Measurements from ENCODE around the gene LRP11. TPM values are rescaled to one million over a fixed set of nuclear protein-coding genes. Genes with fewer than 3 reads are reported as not detected.

LRP11 gene
- total and polyA plus RNA-seq, 9 of the 15 experiments (the other 6 are each of a cell fraction or from before 2014, with no cell fraction given): 0.51 to 3.5 (median 2.4) TPM

DNA sequence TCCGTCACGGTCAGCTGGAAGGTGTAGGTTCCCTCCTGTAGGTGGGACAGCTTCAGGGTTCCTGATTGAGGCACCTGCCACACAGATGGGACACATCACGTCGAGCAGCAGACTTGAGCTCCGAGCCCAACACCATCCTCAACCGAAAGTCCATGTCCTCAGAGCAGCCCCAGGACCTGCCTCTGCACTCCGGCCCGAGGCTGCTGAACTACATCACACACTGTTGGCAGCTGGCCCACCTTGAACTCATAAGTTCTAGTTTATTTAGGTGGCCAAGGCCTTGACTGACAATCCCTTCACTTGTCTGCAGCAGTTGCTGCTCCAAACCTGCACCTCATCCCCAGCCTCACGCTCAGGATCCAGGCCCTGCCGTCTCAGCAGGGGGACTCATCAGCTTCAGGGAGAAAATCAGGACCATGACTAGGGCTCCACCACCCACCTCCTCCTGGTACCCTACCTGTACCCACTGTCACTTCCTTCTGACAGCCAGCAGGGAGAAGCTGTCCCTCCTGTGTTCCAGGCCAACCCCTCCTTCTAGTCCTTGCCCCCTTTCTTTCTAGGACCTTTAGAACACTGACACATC, 21.0 kb downstream of the LRP11 start (continued):
- TF ChIP-seq, protein P1, sequence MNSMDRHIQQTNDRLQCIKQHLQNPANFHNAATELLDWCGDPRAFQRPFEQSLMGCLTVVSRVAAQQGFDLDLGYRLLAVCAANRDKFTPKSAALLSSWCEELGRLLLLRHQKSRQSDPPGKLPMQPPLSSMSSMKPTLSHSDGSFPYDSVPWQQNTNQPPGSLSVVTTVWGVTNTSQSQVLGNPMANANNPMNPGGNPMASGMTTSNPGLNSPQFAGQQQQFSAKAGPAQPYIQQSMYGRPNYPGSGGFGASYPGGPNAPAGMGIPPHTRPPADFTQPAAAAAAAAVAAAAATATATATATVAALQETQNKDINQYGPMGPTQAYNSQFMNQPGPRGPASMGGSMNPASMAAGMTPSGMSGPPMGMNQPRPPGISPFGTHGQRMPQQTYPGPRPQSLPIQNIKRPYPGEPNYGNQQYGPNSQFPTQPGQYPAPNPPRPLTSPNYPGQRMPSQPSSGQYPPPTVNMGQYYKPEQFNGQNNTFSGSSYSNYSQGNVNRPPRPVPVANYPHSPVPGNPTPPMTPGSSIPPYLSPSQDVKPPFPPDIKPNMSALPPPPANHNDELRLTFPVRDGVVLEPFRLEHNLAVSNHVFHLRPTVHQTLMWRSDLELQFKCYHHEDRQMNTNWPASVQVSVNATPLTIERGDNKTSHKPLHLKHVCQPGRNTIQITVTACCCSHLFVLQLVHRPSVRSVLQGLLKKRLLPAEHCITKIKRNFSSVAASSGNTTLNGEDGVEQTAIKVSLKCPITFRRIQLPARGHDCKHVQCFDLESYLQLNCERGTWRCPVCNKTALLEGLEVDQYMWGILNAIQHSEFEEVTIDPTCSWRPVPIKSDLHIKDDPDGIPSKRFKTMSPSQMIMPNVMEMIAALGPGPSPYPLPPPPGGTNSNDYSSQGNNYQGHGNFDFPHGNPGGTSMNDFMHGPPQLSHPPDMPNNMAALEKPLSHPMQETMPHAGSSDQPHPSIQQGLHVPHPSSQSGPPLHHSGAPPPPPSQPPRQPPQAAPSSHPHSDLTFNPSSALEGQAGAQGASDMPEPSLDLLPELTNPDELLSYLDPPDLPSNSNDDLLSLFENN (IDR thresholded peaks at IDR 0.05; ENCODE audit: low read depth in 2 of 2, low read length in 2 of 2): no peak

DNA sequence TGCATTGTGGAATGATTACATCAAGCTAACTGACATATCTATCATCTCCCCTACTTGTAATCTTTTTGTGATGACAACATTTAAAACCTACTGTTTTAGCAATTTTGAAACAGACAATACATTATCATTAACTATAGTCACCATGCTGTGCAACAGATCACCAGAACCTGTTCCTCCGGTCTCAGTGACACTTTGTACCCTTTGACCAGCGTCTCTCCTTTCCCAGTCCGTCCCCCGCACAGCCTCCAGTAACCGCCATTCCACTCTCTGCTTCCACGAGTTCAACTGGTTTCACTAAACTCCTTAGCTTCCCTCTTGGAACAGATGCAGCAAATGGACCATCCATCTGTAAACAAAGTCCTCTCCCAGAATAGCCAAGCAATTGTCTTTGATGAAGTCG, 21.8 kb downstream of the LRP11 start:
- ATAC-seq (no peak), DNase-seq (ENCODE audit: extremely low read depth in 1 of 4, low spot score in 3 of 4) (no peak), FAIRE-seq (no peak)
- Histone ChIP-seq H3K27ac (ENCODE audit: extremely low read depth, low read depth, low read length) (no peak overlapping the region), H3K27me3 (ENCODE audit: control insufficient read depth in 2 of 2, insufficient read depth in 2 of 2, low read length in 2 of 2) (peaks cover 24 to 72% of the 10 kb centered on the region in 2 experiments), H2AFZ (ENCODE audit: low read depth, low read length) (no peak overlapping the region), H3K36me3 (ENCODE audit: control insufficient read depth, insufficient read depth, low read length) (no peaks in the 10 kb centered on the region), H3K4me2 (ENCODE audit: insufficient read depth, low read length) (no peak overlapping the region), H4K20me1 (replicated peaks; ENCODE audit: control insufficient read depth, insufficient read depth, low read length) (peaks cover 17% of the 10 kb centered on the region), H3K4me3 (no peak overlapping the region), H3K4me1 (replicated peaks in 1 of 2; ENCODE audit: control insufficient read depth in 2 of 2, insufficient read depth in 2 of 2, low read length in 2 of 2) (no peaks in the 10 kb centered on the region; a peak in 2 of 5 replicates), H3K9ac (ENCODE audit: insufficient read depth in 1 of 2, low read depth in 2 of 2, low read length in 2 of 2) (no peak overlapping the region), H3K9me1 (ENCODE audit: control insufficient read depth, insufficient read depth, low read length) (no peaks in the 10 kb centered on the region), H3K9me3 (replicated peaks; ENCODE audit: control insufficient read depth, insufficient read depth, low read depth, low read length) (no peaks in the 10 kb centered on the region), H3K79me2 (ENCODE audit: control insufficient read depth, insufficient read depth, low read length) (no peaks in the 10 kb centered on the region)
- no peak for TF ChIP-seq ZNF408 (CRISPR knock-in tag; IDR thresholded peaks at IDR 0.05; ENCODE audit: low read depth)
- 13% methylated on average over 7 of the region's 7 CpGs for WGBS (ENCODE audit: insufficient coverage, low coverage, missing lambda C conversion rate)
- intact Hi-C loops (cut with micrococcal nuclease) (loop anchor here (5.0 kb wide), 1 partner anchor 175 kb away; no protein-coding TSS in a partner anchor), in situ Hi-C loops (cut with MboI) (loop anchor here (5.0 kb wide), 1 partner anchor 80 kb away; the partner anchor contains the start of gene RAET1G)
- POLR2A ChIA-PET: no interaction called here
- no TSS peak for BruUV-seq (replicated peaks)
- CTCF ChIA-PET (ENCODE audit: low intra/inter-chr PET ratio): interaction anchor here (1.3 kb wide), 1 partner anchor 56 kb away, joined by 4 read pairs; the partner anchor contains the start of gene RAET1E
